IPS-18a (cell line): ENCODE data around the gene MSTO1.
"Not testable (repeated sequence)": the region's sequence is repeated elsewhere in the genome, so short reads cannot be mapped to it uniquely, and the experiment has no call there.

Source experiments
- H3K27ac ChIP-seq: one replicate; pipeline ENCODE4 v1.5.1; 2013; ENCODE audit warnings: low read length
- H3K27me3 ChIP-seq: one replicate; pipeline ENCODE4 v1.6.1; 2013; ENCODE audit warnings: mild to moderate bottlenecking, low read length; ENCODE audit not compliant: control insufficient read depth, insufficient read depth
- H3K36me3 ChIP-seq: one replicate; pipeline ENCODE4 v1.6.1; 2013; ENCODE audit warnings: low read depth, low read length; ENCODE audit not compliant: control insufficient read depth
- H3K4me1 ChIP-seq: one replicate; pipeline ENCODE4 v1.6.1; 2013; ENCODE audit warnings: low read depth, low read length; ENCODE audit not compliant: control insufficient read depth
- H3K4me3 ChIP-seq: one replicate; pipeline ENCODE4 v1.5.1; 2013; ENCODE audit warnings: low read length
- H3K9ac ChIP-seq: one replicate; pipeline ENCODE4 v1.6.1; 2013; ENCODE audit warnings: mild to moderate bottlenecking, low read length, moderate library complexity
- H3K9me3 ChIP-seq: one replicate; pipeline ENCODE4 v1.6.1; 2013; ENCODE audit warnings: low read depth, low read length; ENCODE audit not compliant: control insufficient read depth

Gene MSTO1

GRCh38 chr1:155651861-155652661 is 42.0 kb downstream of the MSTO1 start:
- Histone ChIP-seq H3K4me1 (no peaks in the 10 kb centered on the region), H3K27ac (no peak overlapping the region), H3K9ac (no peak overlapping the region), H3K27me3 (peaks cover 4% of the 10 kb centered on the region), H3K36me3 (no peaks in the 10 kb centered on the region), H3K9me3 (no peaks in the 10 kb centered on the region), H3K4me3 (no peak overlapping the region)

GRCh38 chr1:155652951-155653350 is 42.9 kb downstream of the MSTO1 start:
- Histone ChIP-seq H3K36me3 (no peaks in the 10 kb centered on the region), H3K27me3 (peaks cover 4% of the 10 kb centered on the region), H3K9me3 (no peaks in the 10 kb centered on the region), H3K27ac (no peak overlapping the region), H3K4me1 (no peaks in the 10 kb centered on the region), H3K4me3 (no peak overlapping the region), H3K9ac (no peak overlapping the region)

GRCh38 chr1:155657463-155657862 is 47.4 kb downstream of the MSTO1 start:
- H3K27ac ChIP-seq: no peak overlapping the region
- peaks cover 31% of the 10 kb centered on the region for H3K36me3 ChIP-seq
- H3K9ac ChIP-seq: no peak overlapping the region
- peaks cover 4% of the 10 kb centered on the region for H3K27me3 ChIP-seq
- no peaks in the 10 kb centered on the region for H3K9me3 ChIP-seq
- H3K4me3 ChIP-seq: no peak overlapping the region
- no peaks in the 10 kb centered on the region for H3K4me1 ChIP-seq

GRCh38 chr1:155661239-155661638 is 51.2 kb downstream of the MSTO1 start:
- peaks cover 48% of the 10 kb centered on the region for H3K36me3 ChIP-seq
- not testable (repeated sequence) for H3K9ac ChIP-seq, H3K27ac ChIP-seq, H3K4me3 ChIP-seq, H3K4me1 ChIP-seq, H3K27me3 ChIP-seq, H3K9me3 ChIP-seq
